Measurements from ENCODE around the gene CYRIA. TPM values are rescaled to one million over a fixed set of nuclear protein-coding genes. Genes with fewer than 3 reads are reported as not detected.

CYRIA gene
- total and polyA plus RNA-seq, 10 of the 15 experiments (the other 5 are each of a cell fraction or from before 2014, with no cell fraction given): 3.0 to 13.1 (median 8.5) TPM

DNA sequence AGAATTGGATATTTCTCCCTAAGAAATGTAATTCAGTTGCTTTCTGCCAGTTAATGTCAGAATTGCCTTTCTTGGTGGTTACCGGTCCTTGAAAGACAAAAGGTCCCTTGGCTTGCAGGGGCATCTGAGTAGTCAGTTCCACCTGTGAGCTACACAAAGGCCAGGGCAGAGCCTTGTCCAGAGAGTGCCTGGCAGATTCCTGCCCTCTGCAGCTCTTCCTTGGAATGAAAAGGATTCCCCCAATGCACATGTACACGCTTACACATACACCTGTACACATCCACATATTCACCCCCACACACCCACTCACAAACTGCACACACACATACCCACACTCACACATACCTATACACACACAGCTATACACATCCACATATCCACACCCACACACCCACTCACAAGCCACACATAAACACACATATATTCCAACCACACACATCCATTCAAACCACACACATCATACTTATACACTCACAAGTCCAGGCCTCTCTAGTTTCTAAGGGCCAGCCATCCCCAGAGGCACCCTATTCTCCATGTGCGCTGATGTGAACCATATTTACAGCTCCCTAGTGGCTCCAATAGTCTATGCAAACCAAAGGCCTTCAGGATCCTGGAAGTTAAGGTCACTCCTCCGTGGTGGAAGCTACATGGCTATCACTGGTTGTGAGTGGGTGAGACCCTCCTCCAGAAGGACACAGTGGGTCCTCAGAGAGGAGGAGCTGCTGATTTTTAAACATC is 9.6 kb downstream of the CYRIA start (continued):
- TF ChIP-seq EED (IDR thresholded peaks at IDR 0.05; ENCODE audit: low read depth) (peak; percentile 27; the same call in 1 of the 2 replicates), ATF7 (IDR thresholded peaks at IDR 0.05; ENCODE audit: low read depth) (peak; percentile 44), NFYB (IDR thresholded peaks at IDR 0.05; ENCODE audit: insufficient read depth, low read depth, low read length) (no peak), NBN (IDR thresholded peaks at IDR 0.05) (peak; percentile 83), RAD51 (IDR thresholded peaks at IDR 0.05) (no peak), MXI1 (IDR thresholded peaks at IDR 0.05; ENCODE audit: low read depth, low read length) (no peak), TCF7 (IDR thresholded peaks at IDR 0.05; ENCODE audit: borderline replicate concordance) (no peak), RUNX3 (IDR thresholded peaks at IDR 0.05; ENCODE audit: low read length) (peak; percentile 65; the same call in 1 of the 2 replicates), ZNF207 (IDR thresholded peaks at IDR 0.05; ENCODE audit: borderline replicate concordance) (no peak), SP1 (IDR thresholded peaks at IDR 0.05; ENCODE audit: low read depth, low read length) (no peak)
- TF ChIP-seq, protein P1, sequence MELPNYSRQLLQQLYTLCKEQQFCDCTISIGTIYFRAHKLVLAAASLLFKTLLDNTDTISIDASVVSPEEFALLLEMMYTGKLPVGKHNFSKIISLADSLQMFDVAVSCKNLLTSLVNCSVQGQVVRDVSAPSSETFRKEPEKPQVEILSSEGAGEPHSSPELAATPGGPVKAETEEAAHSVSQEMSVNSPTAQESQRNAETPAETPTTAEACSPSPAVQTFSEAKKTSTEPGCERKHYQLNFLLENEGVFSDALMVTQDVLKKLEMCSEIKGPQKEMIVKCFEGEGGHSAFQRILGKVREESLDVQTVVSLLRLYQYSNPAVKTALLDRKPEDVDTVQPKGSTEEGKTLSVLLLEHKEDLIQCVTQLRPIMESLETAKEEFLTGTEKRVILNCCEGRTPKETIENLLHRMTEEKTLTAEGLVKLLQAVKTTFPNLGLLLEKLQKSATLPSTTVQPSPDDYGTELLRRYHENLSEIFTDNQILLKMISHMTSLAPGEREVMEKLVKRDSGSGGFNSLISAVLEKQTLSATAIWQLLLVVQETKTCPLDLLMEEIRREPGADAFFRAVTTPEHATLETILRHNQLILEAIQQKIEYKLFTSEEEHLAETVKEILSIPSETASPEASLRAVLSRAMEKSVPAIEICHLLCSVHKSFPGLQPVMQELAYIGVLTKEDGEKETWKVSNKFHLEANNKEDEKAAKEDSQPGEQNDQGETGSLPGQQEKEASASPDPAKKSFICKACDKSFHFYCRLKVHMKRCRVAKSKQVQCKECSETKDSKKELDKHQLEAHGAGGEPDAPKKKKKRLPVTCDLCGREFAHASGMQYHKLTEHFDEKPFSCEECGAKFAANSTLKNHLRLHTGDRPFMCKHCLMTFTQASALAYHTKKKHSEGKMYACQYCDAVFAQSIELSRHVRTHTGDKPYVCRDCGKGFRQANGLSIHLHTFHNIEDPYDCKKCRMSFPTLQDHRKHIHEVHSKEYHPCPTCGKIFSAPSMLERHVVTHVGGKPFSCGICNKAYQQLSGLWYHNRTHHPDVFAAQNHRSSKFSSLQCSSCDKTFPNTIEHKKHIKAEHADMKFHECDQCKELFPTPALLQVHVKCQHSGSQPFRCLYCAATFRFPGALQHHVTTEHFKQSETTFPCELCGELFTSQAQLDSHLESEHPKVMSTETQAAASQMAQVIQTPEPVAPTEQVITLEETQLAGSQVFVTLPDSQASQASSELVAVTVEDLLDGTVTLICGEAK (IDR thresholded peaks at IDR 0.05; ENCODE audit: borderline replicate concordance): no peak
- TF ChIP-seq, protein P2, sequence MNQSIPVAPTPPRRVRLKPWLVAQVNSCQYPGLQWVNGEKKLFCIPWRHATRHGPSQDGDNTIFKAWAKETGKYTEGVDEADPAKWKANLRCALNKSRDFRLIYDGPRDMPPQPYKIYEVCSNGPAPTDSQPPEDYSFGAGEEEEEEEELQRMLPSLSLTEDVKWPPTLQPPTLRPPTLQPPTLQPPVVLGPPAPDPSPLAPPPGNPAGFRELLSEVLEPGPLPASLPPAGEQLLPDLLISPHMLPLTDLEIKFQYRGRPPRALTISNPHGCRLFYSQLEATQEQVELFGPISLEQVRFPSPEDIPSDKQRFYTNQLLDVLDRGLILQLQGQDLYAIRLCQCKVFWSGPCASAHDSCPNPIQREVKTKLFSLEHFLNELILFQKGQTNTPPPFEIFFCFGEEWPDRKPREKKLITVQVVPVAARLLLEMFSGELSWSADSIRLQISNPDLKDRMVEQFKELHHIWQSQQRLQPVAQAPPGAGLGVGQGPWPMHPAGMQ (IDR thresholded peaks at IDR 0.05; ENCODE audit: borderline replicate concordance): 0 out of 2 replicates have a peak, but pooled peaks have one; percentile 28
